GM19099 (cell line): ENCODE measurements around the gene CDK14.
A peak's percentile ranks its signal among the peaks of the same experiment; 100 is the strongest.

Experiments
- POLR2A ChIP-seq: IDR thresholded peaks from 3 replicates; pipeline ENCODE4 v1.6.1; 2011; ENCODE audit warnings: low read depth; ENCODE audit not compliant: insufficient read length; ENCODE audit errors: extremely low read depth

CDK14 gene

DNA sequence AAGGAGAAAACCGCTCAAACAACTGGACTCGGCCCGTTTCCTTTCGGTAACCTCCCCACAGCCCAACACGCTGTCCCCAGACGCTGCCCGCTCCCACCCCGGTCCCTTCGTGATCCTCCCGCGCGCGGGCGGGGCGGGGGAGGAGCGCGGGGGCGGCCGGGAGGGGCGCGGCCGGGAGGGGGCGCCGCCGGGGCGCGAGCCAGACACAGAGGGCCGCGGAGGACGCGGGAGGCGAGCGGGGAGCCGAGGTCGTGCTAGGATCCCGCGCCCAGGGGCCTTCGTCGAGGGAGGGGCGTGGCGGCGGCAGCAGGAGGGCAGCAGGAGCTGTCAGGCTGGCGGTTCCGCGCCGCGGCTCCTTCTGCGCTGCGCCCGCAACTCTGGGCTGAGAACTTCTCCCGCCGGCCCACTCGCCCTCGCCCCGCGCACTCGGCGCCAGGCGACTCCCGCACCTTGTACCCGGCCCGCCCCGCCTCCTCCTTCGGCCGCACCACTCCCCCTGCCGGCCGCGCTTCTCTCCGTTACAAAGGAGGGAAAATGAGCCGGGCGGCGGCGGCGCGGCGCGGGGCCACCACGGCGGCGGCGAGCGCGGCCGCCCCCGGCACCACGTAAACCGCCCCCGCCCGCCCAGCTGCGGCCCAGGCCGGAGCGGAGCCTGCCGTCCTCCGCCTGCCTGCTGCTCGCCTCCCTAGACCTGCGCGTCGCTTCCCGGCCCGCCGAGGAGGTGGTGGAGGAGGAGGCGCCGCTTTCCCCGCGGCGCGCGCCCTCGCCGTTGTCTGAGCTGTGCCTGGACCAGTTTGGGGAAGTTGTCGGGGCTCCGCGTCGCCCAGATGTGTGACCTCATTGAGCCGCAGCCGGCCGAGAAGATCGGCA lies at the start of gene CDK14:
CDK14 (plus strand) TSS at position 521 of the 870 bp plus-strand sequence; CDS start at position 828, 307 bp downstream.
- TF ChIP-seq POLR2A, result peak; percentile 26

DNA sequence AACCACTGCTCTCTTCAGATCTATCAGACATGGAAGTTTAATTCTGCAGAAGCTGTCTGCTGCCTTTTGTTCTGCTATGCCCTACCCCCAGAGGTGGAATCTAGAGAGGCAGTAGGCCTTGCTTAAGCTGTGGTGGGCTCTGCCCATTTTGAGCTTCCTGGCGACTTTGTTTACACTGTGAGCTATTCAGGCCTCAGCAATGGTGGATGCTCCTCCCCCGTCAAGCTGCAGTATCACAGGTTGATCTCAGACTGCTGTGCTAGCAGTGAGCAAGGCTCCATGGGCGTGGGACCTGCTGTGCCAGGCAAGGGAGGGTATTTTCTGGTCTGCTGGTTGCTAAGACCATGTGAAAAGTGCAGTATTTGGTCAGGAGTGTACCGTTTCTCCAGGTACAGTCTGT lies 45.1 kb upstream of the CDK14 start:
- no peak for TF ChIP-seq POLR2A

DNA sequence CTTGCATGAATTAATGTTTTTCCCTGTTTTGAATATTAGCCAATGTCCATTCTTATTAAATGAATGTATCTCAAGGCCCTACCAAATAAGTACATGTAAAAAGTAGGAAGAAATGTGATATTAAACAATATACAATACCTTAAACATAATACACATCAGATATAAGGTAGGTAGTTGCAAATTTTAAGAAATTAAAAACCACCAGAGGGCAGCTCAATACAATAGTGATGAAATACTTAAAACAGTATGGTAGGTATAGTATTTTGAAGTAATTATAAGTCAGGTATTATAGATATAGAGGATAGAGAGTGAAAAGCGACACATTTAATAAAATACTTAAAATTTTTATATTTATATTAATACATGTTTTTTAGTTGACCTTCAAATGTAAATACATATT lies 43.6 kb upstream of the CDK14 start:
- TF ChIP-seq POLR2A, result no peak

DNA sequence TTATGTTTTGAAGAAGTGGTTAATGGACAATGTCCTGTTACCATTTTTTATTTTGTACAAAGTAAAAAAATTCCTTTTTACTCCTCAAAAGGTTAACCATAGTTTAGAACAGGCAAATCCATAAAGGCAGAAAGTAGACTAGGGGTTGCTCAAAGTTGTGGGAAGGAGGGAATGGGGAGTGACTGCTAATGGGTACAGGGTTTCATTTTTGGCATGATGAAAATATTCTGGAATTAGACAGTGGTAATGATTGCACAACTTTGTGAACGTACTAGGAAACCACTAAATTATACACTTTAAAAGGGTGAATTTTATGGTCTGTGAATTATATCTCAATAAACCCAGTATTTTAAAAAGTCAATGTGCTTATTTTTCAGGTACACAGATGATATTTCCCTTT lies 35.4 kb upstream of the CDK14 start:
- no peak for TF ChIP-seq POLR2A

DNA sequence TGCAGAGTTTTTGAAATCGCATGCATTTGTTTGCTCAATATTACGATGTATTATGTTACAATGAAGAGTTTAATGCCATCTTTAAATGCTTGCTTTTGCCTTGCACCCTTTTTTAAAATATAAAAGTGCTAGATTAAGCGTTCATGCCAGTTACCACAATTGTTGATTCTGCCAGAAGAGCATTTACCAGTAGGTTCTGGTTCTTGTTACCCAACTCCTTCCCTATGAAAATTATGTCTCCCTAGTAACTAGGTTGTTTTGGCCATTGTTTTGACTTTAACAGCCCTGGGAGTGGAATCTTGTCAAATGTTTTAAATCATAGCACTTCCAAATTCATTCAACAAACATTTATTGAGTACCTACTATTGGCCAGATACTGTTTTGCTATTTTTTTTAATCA lies 32.8 kb upstream of the CDK14 start:
- no peak for TF ChIP-seq POLR2A

DNA sequence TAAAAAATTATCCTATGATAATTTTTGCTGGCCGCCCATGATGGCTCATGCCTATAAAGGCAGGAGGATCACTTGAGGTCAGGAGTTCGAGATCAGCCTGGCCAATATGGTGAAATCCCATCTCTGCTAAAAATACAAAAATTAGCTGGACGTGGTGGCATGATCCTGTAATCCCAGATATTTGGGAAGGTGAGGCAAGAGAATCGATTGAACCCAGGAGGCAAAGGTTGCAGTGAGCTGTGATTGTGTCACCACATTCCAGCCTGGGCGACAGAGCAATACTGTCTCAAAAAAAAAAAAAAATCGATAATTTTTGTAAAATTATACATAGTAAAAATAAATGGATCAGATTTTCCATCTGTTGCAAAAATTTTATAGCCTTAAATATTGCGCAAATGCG lies 31.7 kb upstream of the CDK14 start:
- TF ChIP-seq POLR2A, result no peak

DNA sequence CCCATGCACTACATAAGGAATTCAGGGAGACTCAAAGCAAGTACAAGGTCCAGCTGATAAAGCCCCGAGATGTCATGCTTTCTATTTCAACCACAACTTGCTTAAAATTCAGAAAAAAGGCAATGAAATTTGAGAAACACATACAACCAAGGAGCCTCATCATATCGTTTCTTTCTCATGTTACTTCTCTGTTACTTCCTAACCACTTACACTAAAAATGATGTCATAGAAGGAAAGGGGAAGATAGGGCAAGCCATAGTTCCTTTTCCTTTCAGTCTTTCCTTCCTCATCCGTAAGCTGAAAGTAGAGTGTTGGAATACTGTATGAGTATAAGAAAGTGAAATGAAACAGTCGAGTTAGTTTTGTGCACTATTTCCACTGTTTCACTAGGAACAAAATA lies 27.9 kb upstream of the CDK14 start:
- no peak for TF ChIP-seq POLR2A

DNA sequence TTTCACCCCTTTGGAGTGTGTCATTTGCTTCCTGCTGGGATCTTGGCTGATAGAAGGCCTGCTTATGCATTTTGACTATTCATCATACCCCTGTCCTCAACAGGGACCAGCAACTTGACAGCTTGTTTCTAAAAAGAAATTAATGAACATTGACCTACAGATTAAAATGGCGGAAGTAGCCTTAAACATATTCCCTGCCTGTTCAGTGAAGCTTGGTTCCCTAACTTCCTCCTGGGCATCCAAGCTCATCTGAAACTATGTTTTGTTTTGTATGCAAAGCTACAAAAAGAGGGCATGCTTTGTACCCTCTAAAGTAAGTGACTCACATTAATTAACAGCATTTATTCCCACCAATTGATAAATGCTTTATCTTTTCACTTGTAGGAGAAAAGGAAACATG lies 26.8 kb upstream of the CDK14 start:
- TF ChIP-seq POLR2A, result no peak

DNA sequence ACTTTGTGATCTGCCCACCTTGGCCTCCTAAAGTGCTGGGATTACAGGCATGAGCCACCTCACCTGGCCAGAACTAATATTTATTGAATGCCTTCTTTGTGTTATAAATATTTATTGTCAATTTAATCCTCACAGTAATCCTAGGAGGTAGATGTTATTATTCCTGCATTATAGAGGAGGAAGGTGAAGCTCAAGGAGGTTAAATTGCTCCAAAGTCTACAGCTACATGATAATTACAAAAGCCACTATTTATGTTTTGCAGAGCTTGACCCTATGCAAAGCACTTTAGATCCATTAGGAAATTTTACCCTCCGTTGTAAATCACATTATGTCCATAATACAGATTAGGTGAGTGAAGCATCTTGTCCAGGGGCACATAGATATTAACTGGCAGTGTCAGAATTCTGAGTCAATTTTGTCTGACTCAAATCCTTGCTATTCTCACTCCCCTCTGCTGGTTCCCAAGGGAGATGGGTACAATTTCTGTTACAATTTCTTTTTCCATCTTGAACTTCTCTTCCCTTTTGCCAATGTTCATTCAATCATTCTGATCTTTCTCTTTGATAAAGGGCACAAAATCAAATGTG lies 25.7 kb upstream of the CDK14 start:
- no peak for TF ChIP-seq POLR2A

DNA sequence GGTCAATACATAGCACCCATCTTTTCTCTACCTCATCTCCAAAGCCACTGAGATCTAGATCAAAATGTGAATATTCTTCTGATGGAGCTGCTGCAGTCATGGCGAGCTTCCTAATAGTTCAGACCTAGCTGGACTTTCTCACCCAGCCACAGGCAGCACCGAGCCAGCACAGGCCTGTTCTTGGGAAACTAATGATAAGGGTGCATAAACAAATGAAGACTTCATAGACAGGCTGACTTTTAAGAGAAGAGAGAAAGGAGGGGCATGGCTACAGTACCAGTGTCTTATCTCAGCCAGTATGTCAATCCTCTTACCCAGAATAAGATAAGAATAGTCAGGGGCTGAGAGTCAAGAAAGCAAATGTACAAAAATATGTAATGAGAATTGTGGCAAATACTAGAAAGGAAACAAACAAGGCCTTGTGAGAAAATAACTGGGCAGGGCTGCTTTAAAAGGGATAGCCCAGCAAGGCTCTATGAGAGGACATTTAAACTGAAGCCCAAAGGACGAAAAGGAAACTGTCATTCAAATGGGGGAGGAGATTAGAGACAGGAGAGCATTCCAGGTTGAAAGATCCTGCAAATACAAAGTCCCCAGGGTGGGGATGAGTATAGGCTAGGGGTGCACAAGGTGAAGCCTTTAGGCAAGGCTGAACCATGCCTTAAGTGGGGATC lies 21.8 kb upstream of the CDK14 start:
- no peak for TF ChIP-seq POLR2A

DNA sequence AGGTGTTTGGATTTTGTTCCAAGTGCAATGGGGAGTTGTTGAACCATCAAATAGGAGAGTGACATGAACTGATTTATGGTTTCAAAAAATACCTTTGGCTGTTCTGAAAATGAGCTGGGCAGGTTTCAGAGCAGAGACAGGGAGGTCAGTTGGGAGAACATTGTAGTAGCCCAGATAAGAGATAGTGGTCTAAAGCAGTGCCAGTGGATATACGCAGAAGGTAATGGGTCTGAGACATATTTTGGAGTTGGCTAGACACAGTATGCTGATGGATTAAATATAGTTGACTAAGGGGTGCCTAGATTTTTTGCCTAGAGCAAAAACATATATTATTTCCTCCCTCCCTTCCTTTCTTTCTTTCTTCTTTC lies 21.3 kb upstream of the CDK14 start:
- TF ChIP-seq POLR2A, result no peak

DNA sequence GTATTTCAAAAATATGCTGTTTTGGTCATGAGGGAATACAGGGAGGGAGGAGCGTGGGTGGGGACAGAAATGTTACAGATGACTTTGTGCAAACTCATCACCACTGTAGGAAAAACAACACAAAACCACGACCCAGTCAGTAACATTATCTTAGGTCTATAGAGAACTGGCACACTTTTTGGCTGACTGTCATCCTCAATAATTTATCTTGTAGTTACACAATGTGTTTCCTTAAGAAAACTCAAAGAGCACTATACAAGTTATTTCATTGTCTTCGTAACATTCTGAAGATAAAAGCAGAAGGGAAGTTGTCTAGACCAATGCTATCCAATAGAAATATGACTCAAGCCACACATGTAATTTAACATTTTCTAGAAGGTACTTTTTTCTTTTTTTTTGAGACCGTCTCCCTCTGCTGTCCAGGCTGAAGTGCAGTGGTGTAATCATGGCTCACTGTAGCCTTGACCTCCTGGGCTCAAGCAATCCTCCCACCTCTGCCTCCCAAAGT lies 16.9 kb upstream of the CDK14 start:
- TF ChIP-seq POLR2A, result no peak

DNA sequence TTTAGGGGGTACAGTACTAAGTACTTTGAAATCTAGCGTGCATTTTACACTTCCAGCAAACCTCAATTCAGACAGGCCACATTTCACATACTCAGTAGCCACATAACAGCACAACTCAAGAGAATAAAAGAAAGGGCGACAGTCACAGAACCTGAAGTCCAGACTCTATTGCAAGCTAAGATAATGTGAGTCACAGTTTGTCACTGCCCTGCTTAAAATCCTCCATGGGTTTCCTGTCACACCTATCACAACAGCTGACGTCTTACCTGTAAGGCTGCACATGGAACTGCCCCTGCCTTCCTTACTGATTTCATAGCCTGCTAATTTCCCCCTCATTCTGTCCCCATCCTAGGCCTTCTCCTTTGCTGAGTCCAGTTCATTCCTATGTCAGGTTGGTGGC lies 16.1 kb upstream of the CDK14 start:
- TF ChIP-seq POLR2A, result no peak

DNA sequence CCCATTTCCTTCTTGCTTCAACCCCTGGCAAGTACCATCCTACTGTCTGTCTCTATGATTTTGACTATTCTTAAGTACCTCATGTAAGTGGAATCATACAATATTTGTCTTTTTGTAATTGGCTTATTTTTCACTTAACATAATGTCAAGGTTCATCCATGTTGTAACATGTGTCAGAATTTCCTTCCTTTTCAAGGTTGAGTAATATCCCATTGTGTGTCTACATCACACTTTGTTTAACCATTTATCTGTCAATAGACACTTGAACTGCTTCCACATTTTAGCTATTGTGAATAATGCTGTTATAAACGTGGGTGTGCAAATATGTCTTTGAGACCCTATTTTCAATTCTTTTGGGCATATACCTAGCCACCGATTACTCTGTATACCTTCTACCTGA lies 14.0 kb upstream of the CDK14 start:
- TF ChIP-seq POLR2A, result no peak

DNA sequence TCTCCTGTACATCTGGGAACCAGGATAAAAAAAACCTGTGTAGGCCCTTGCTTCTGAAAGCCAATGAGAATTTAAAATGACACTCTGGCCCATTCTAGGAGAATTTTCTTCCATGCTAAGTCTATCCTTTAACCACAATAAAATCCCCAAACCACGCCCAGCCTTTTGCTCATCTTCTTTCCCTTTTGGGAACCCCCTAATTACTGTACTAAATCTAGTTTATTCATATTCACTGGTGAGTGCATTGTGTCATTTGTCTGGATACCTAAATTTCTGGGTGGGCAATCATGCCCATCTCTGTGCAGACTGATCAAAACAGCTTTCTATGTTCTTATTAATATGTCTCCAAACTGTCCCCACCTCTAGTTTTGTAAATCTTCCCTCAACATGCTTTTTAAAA lies 11.7 kb upstream of the CDK14 start:
- no peak for TF ChIP-seq POLR2A

DNA sequence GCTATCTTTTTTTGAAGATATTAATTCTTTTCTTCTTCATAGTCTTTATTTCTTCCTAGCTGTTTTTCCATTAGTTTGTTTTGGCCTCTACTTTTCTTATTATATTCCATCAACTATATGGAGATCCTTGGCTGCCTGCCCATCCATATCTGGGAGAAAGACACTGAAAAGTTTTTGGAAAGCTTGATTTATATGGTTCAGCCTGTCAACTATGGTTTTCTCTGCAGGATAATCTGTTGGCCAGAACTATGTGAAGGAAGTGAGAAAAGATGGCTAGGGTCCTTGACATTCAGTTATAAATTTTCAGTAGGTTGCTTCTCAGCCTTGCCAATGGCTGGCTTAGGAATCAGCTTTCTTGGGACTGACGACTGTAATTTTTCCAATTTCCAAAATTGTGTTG lies 10.0 kb upstream of the CDK14 start:
- TF ChIP-seq POLR2A, result no peak
